Cardiac atrium fibroblast (primary cell): ENCODE data around the gene HSF2BP. TPM values are rescaled to one million over a fixed set of nuclear protein-coding genes. Genes with fewer than 3 reads are reported as not detected.

ENCODE experiments used
- total RNA-seq: library from RNA; depleted of rRNA; stranded (reverse); fragments of >200 nt; gene quantifications from 2 replicates; pipeline ENCODE4 v1.2.3, GENCODE V29; 2015

Gene HSF2BP
- 1.5 and 2.0 TPM in 2 replicates for total RNA-seq

GRCh38 chr21:43659136-43660000, at the start of gene HSF2BP, which contains the start of gene RRP1B:
TSS of gene HSF2BP (minus strand) at chr21:43659488. CDS start at chr21:43658096, 1,392 bp downstream.
TSS of gene RRP1B (plus strand) at chr21:43659560. CDS start at chr21:43659665, 105 bp downstream.

Other genes with a start within 250 kb of the HSF2BP start
- gene SIK1, start 232.4 kb downstream of the HSF2BP start, total RNA-seq = 1.5 and 15.0 TPM in 2 replicates
- gene RRP1B, start 72 bp upstream of the HSF2BP start, total RNA-seq = 12.6 and 16.8 TPM in 2 replicates
- 78.7 and 87.5 TPM in 2 replicates for gene PDXK, start 59.6 kb upstream of the HSF2BP start, total RNA-seq
- gene CSTB, start 116.8 kb upstream of the HSF2BP start, total RNA-seq = 15.5 and 19.0 TPM in 2 replicates
- gene RRP1, start 130.1 kb upstream of the HSF2BP start, total RNA-seq = 13.9 and 15.4 TPM in 2 replicates
- gene AGPAT3, start 205.7 kb upstream of the HSF2BP start, total RNA-seq = 28.3 and 34.8 TPM in 2 replicates